H1 (cell line): ENCODE results near the gene LDLRAP1. TPM values are rescaled to one million over a fixed set of nuclear protein-coding genes. Genes with fewer than 3 reads are reported as not detected.

ENCODE experiments used
- CTCF ChIA-PET: fragments of 300-600 bp; sonication (Branson Sonifier 250); formaldehyde crosslinking; loops from one replicate; lab custom pipeline; 2021; ENCODE audit not compliant: partially characterized antibody; lab: Charles Lee
- POLR2A ChIA-PET: fragments of 300-600 bp; sonication (Branson Sonifier 250); formaldehyde crosslinking; loops from one replicate; lab custom pipeline; 2021; ENCODE audit warnings: inconsistent platforms; ENCODE audit not compliant: partially characterized antibody; lab: Charles Lee
- DNase-seq, 2 experiments: peaks; one replicate each; pipeline versions ENCODE4 v3.0.0 to v3.0.0-alpha.2; 2010 to 2022; ENCODE audit warnings: low spot score in 2 of 2, low read depth in 1 of 2, mixed read lengths in 1 of 2
- FAIRE-seq: peaks from 2 replicates; lab custom pipeline; 2011; peaks lifted over from hg19 to GRCh38; lab: Jason Lieb, UNC
- H2AFZ ChIP-seq: 2 replicates; pipeline ENCODE4 v1.8.1; 2012; ENCODE audit warnings: low read length, inconsistent platforms
- H2AK5ac ChIP-seq: 2 replicates; pipeline ENCODE4 v1.6.1; 2013; ENCODE audit warnings: low read depth, low read length
- H2BK120ac ChIP-seq: replicated peaks from 2 replicates; pipeline ENCODE3; 2013; ENCODE audit warnings: low read depth, low read length, inconsistent platforms
- H2BK12ac ChIP-seq: 2 replicates; pipeline ENCODE4 v1.6.1; 2013; ENCODE audit warnings: low read depth, low read length
- H2BK15ac ChIP-seq: 2 replicates; pipeline ENCODE4 v1.6.1; 2013; ENCODE audit warnings: low read length
- H2BK20ac ChIP-seq: 2 replicates; pipeline ENCODE4 v1.6.1; 2013; ENCODE audit warnings: low read length
- H2BK5ac ChIP-seq: 2 replicates; pipeline ENCODE4 v1.6.1; 2013; ENCODE audit warnings: low read depth, low read length
- H3K14ac ChIP-seq: 2 replicates; pipeline ENCODE4 v1.6.1; 2013; ENCODE audit warnings: inconsistent platforms; ENCODE audit not compliant: insufficient read length
- H3K18ac ChIP-seq: 2 replicates; pipeline ENCODE4 v1.6.1; 2013; ENCODE audit warnings: low read length; ENCODE audit errors: extremely low read depth
- H3K23ac ChIP-seq: 2 replicates; pipeline ENCODE4 v1.6.1; 2013; ENCODE audit warnings: inconsistent platforms; ENCODE audit not compliant: insufficient read length
- H3K23me2 ChIP-seq: 2 replicates; pipeline ENCODE4 v1.6.1; 2013; ENCODE audit warnings: low read depth, low read length
- H3K27ac ChIP-seq: 2 replicates; pipeline ENCODE4 v1.6.1; 2011; ENCODE audit warnings: low read depth, low read length, inconsistent platforms
- H3K27me3 ChIP-seq, 4 experiments: replicated peaks in 1 of 4; 1 replicate in 1 of 4; 2 replicates in 3 of 4; pipeline versions ENCODE4 v1.6.1 to v1.8.1; 2011 to 2013; ENCODE audit warnings: low read length in 3 of 4, mild to moderate bottlenecking in 3 of 4, inconsistent platforms in 2 of 4, mixed read lengths in 2 of 4, moderate library complexity in 1 of 4; ENCODE audit not compliant: control insufficient read depth in 3 of 4, insufficient read depth in 3 of 4; ENCODE audit errors: extremely low read depth in 1 of 4
- H3K36me3 ChIP-seq, 4 experiments: 2 replicates each; pipeline versions ENCODE4 v1.6.1 to v1.8.1; 2011 to 2013; ENCODE audit warnings: mild to moderate bottlenecking in 4 of 4, low read length in 3 of 4, moderate library complexity in 2 of 4, control low read depth in 1 of 4, inconsistent platforms in 1 of 4; ENCODE audit not compliant: insufficient read depth in 4 of 4, control insufficient read depth in 2 of 4
- H3K4ac ChIP-seq: replicated peaks from 2 replicates; pipeline ENCODE3; 2013; ENCODE audit warnings: low read length, low read depth, mixed read lengths, inconsistent platforms; ENCODE audit not compliant: insufficient read length
- H3K4me1 ChIP-seq, 4 experiments: replicated peaks in 1 of 4; 1 replicate in 1 of 4; 2 replicates in 3 of 4; pipeline versions ENCODE4 v1.6.1 to v1.8.1; 2011 to 2013; ENCODE audit warnings: low read length in 3 of 4, inconsistent platforms in 2 of 4, mixed read lengths in 1 of 4; ENCODE audit not compliant: insufficient read depth in 4 of 4, control insufficient read depth in 3 of 4
- H3K4me2 ChIP-seq, 2 experiments: 2 replicates each; pipeline versions ENCODE4 v1.6.1 to v1.8.1; 2011 to 2013; ENCODE audit warnings: low read depth in 2 of 2, low read length in 2 of 2, control low read depth in 1 of 2, inconsistent platforms in 1 of 2, mild to moderate bottlenecking in 1 of 2; ENCODE audit not compliant: insufficient read depth in 1 of 2
- H3K4me3 ChIP-seq, 4 experiments: fragments of 200-600, 300-600 bp in 1 of 4; sonication (generic), shearing (Covaris generic), sonication (Bioruptor Twin) in 1 of 4; 2 replicates each; pipeline versions ENCODE4 v1.5.1 to v1.8.1; 2011 to 2016; ENCODE audit warnings: low read length in 4 of 4, low read depth in 3 of 4, control low read depth in 2 of 4, inconsistent platforms in 2 of 4, mild to moderate bottlenecking in 2 of 4, mixed read lengths in 1 of 4, moderate library complexity in 1 of 4; ENCODE audit not compliant: insufficient read depth in 2 of 4; ENCODE audit errors: extremely low read depth in 1 of 4
- H3K56ac ChIP-seq: replicated peaks from 2 replicates; pipeline ENCODE3; 2013; ENCODE audit warnings: low read depth, mild to moderate bottlenecking, mixed read lengths, low read length, inconsistent platforms; ENCODE audit not compliant: insufficient read length
- H3K79me1 ChIP-seq: 2 replicates; pipeline ENCODE4 v1.6.1; 2013; ENCODE audit warnings: low read depth, low read length, control low read depth
- H3K79me2 ChIP-seq, 2 experiments: 2 replicates each; pipeline versions ENCODE4 v1.6.1 to v1.8.1; 2012 to 2013; ENCODE audit warnings: low read length in 2 of 2, mild to moderate bottlenecking in 2 of 2, inconsistent platforms in 1 of 2; ENCODE audit not compliant: insufficient read depth in 2 of 2, control insufficient read depth in 1 of 2
- H3K9ac ChIP-seq, 4 experiments: replicated peaks in 1 of 4; 1 replicate in 1 of 4; 2 replicates in 3 of 4; pipeline versions ENCODE4 v1.6.1 to v1.8.1; 2011 to 2013; ENCODE audit warnings: low read depth in 3 of 4, low read length in 3 of 4, control low read depth in 2 of 4, mild to moderate bottlenecking in 2 of 4, moderate library complexity in 2 of 4, inconsistent platforms in 1 of 4; ENCODE audit errors: extremely low read depth in 1 of 4
- H3K9me3 ChIP-seq, 2 experiments: 2 replicates each; pipeline versions ENCODE4 v1.6.1 to v1.8.1; 2012 to 2013; ENCODE audit warnings: mild to moderate bottlenecking in 2 of 2, moderate library complexity in 2 of 2, control low read depth in 1 of 2, inconsistent platforms in 1 of 2, low read depth in 1 of 2, low read length in 1 of 2, mixed read lengths in 1 of 2; ENCODE audit not compliant: insufficient read depth in 2 of 2
- H4K20me1 ChIP-seq, 2 experiments: replicated peaks in 1 of 2; 2 replicates each; pipeline versions ENCODE3 to v1.8.1; 2011 to 2013; ENCODE audit warnings: inconsistent platforms in 2 of 2, low read length in 2 of 2, mild to moderate bottlenecking in 1 of 2; ENCODE audit not compliant: insufficient read depth in 2 of 2, control insufficient read depth in 1 of 2
- H4K5ac ChIP-seq: 2 replicates; pipeline ENCODE4 v1.6.1; 2013; ENCODE audit warnings: low read length, low read depth, mixed read lengths, inconsistent platforms; ENCODE audit not compliant: insufficient read length
- H4K8ac ChIP-seq: 2 replicates; pipeline ENCODE4 v1.8.0; 2013; ENCODE audit warnings: mild to moderate bottlenecking, moderate library complexity, low read length, inconsistent platforms; ENCODE audit not compliant: insufficient read depth; ENCODE audit errors: extremely low read depth
- H4K91ac ChIP-seq: replicated peaks from 2 replicates; pipeline ENCODE3; 2013; ENCODE audit warnings: low read length, mixed read lengths, inconsistent platforms; ENCODE audit not compliant: insufficient read length
- ASH2L ChIP-seq: fragments of 200-600, 300-600 bp; sonication (generic); IDR thresholded peaks from one replicate; pipeline ENCODE4 v1.7.1; 2017; ENCODE audit warnings: low read length
- ATF2 ChIP-seq: IDR thresholded peaks from 2 replicates; pipeline ENCODE4 v1.6.1; 2012; ENCODE audit warnings: low read length, inconsistent platforms
- BRCA1 ChIP-seq: IDR thresholded peaks from 2 replicates; pipeline ENCODE4 v1.6.1; 2012; ENCODE audit warnings: low read depth, low read length, improper control_type of control experiment
- CBX5 ChIP-seq: fragments of 300-800, 300-1000 bp; sonication (generic); IDR thresholded peaks from 2 replicates; pipeline ENCODE4 v1.7.1; 2016; ENCODE audit warnings: antibody characterized with exemption, low read length, low read depth
- EP300 ChIP-seq, 2 experiments: IDR thresholded peaks; 1 replicate in 1 of 2; 2 replicates in 1 of 2; pipeline ENCODE4 v1.6.1; 2011 to 2012; ENCODE audit warnings: low read depth in 2 of 2, low read length in 2 of 2, mild to moderate bottlenecking in 2 of 2, borderline replicate concordance in 1 of 2, inconsistent platforms in 1 of 2, moderate library complexity in 1 of 2
- GTF2F1 ChIP-seq: IDR thresholded peaks from 2 replicates; pipeline ENCODE4 v1.6.1; 2012; ENCODE audit warnings: low read depth, low read length, improper control_type of control experiment, borderline replicate concordance
- POLR2AphosphoS5 ChIP-seq: IDR thresholded peaks from 2 replicates; pipeline ENCODE4 v1.6.1; 2011; ENCODE audit warnings: low read depth, low read length
- RBBP5 ChIP-seq: IDR thresholded peaks from 2 replicates; pipeline ENCODE4 v1.7.1; 2012; ENCODE audit warnings: low read depth, mild to moderate bottlenecking, inconsistent platforms, low read length, moderate library complexity, borderline replicate concordance
- SIRT6 ChIP-seq: IDR thresholded peaks from one replicate; pipeline ENCODE4 v1.7.1; 2012; ENCODE audit warnings: low read length, inconsistent platforms
- SP2 ChIP-seq: IDR thresholded peaks from 2 replicates; pipeline ENCODE4 v1.6.1; 2012; ENCODE audit warnings: mild to moderate bottlenecking, low read length, inconsistent platforms
- WGBS, 2 experiments: shearing (Covaris generic) in 1 of 2; methylation state at CpG; one replicate each; pipeline versions ENCODE4 v1.1.6 to v1.1.7; 2013 to 2015; ENCODE audit warnings: low lambda C conversion rate in 2 of 2, mixed read lengths in 2 of 2, inconsistent platforms in 1 of 2, low coverage in 1 of 2, missing lambda C conversion rate in 1 of 2; ENCODE audit not compliant: insufficient replicate concordance in 2 of 2, insufficient coverage in 1 of 2, insufficient read length in 1 of 2; ENCODE audit errors: extremely low coverage in 1 of 2, missing lambda C conversion rate in 1 of 2; 5-methylcytosine and 5-hydroxymethylcytosine counted together
- polyA plus RNA-seq, 7 experiments: library from polyadenylated mRNA; depleted of rRNA in 3 of 7; stranded (reverse) in 5 of 7; unstranded in 2 of 7; fragments of >200 nt in 5 of 7; fragments of 200-250 nt in 2 of 7; gene quantifications; 1 replicate in 5 of 7; 2 replicates in 1 of 7; 4 replicates in 1 of 7; pipeline versions ENCODE4 v1.2.1 to v1.2.3, GENCODE V29; 2011 to 2013; ENCODE audit warnings: missing spikeins in 2 of 7, mixed read lengths in 2 of 7
- total RNA-seq: library from RNA; stranded (reverse); fragmentation: NEBNext Ultra II Directional; extraction: Animal tissue kit (Norgen Biotek cat#: 25700); gene quantifications from 2 replicates; pipeline ENCODE4 v1.2.1, GENCODE V29; 2021

LDLRAP1 gene
- total and polyA plus RNA-seq, 2 of the 8 experiments (the other 6 are each of a cell fraction or from before 2014, with no cell fraction given), result 12.8 to 13.2 TPM

DNA sequence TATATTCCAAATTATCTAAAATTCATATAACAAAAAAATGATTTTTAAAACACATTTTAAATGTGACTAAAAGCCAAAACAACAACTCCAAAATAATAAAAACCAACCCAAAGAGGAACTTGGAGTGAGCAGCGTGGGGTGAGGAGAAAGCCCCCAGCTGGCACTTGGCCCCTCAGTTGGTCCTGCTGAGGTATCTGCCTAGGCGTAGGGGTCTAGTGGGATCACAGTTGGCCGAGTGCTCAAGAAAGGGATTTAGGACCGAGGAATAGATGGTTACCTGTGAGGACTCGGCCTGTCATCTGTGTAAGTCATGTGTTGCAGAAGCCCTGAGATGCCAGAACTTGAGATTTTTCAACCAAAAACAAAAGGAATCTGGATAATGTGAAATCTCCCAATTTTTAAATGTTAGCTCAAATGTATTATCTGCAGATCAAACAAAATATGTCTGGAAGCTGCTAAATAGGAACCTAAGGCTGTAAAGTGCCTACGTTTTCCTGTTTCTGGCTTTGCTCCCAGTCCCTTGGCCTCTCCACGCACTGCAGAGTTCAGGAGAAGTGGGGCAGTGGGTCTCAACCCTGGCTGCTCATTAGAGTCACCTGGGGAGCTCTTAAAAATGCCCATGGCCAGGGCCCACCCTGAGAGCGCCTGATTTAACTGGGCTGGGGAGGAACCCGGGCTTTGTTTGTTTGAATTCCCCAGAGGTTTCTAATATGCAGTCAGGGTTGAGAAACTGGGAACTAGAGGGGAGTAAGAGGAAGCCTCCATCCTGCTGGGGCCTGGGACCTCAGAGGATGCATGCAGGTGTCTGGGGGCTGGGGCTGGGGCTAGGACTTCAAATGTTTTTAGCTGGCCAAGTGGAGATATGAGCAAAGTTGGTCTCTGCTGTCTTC is 38.5 kb upstream of the LDLRAP1 start:
- no peaks in the 10 kb centered on the region for H3K23me2 ChIP-seq
- no peak overlapping the region for H4K5ac ChIP-seq
- H3K4ac ChIP-seq, result no peak overlapping the region
- no peak overlapping the region for H3K4me3 ChIP-seq
- no peak overlapping the region; the same call in 1 of the 2 replicates for H2BK5ac ChIP-seq
- H3K79me2 ChIP-seq, result no peaks in the 10 kb centered on the region
- CTCF ChIA-PET, result interaction anchor here (0.9 to 9.2 kb wide), 13 partner anchors 15 to 305 kb away, joined by 3 to 240 read pairs (median 5); no protein-coding TSS in a partner anchor
- H3K14ac ChIP-seq, result no peak overlapping the region
- no peaks in the 10 kb centered on the region for H4K20me1 ChIP-seq
- WGBS, 2 experiments, result 81% methylated on average over 9 of the region's 9 CpGs; no CpG with 5 or more reads in 1 of the 2 experiments
- H3K4me2 ChIP-seq, result no peak overlapping the region; a peak in 2 of 4 replicates
- H3K27me3 ChIP-seq, result no peaks in the 10 kb centered on the region
- H3K56ac ChIP-seq, result no peak overlapping the region
- H2BK20ac ChIP-seq, result no peak overlapping the region
- DNase-seq, result peak in 1 of 2 experiments; percentile 45
- H2AFZ ChIP-seq, result no peak overlapping the region
- 0 out of 2 replicates have a peak overlapping the region, but pooled peaks have one; percentile 46 for H2BK15ac ChIP-seq
- peak overlapping the region; percentile 39; the same call in 1 of the 2 replicates for H2BK12ac ChIP-seq
- no peaks in the 10 kb centered on the region for H3K9me3 ChIP-seq
- no peak overlapping the region for H4K8ac ChIP-seq
- H4K91ac ChIP-seq, result no peak overlapping the region
- no peaks in the 10 kb centered on the region for H3K36me3 ChIP-seq
- H3K27ac ChIP-seq, result no peak overlapping the region
- peak overlapping the region; percentile 19; the same call in 1 of the 2 replicates for H3K18ac ChIP-seq
- H3K79me1 ChIP-seq, result no peaks in the 10 kb centered on the region
- POLR2A ChIA-PET, result interaction anchor here (0.7 to 3.0 kb wide), 12 partner anchors 10 to 273 kb away, joined by 3 to 16 read pairs (median 4); partner anchors contain the start of gene SYF2
- H3K9ac ChIP-seq, result no peak overlapping the region
- H3K4me1 ChIP-seq, result peaks cover 8 to 17% (median 11%) of the 10 kb centered on the region in 4 experiments
- no peak overlapping the region for H2BK120ac ChIP-seq
- H3K23ac ChIP-seq, result no peak overlapping the region
- no peak for FAIRE-seq
- H2AK5ac ChIP-seq, result 0 out of 2 replicates have a peak overlapping the region, but pooled peaks have one; percentile 53
- no peak for TF ChIP-seq BRCA1
- TF ChIP-seq CBX5, result no peak
- no peak for TF ChIP-seq POLR2AphosphoS5
- no peak for TF ChIP-seq ASH2L
- no peak for TF ChIP-seq SIRT6
- TF ChIP-seq RBBP5, result no peak
- no peak for TF ChIP-seq ATF2
- no peak for TF ChIP-seq SP2
- no peak for TF ChIP-seq GTF2F1
- TF ChIP-seq EP300 (IDR thresholded peaks at IDR 0.05; ENCODE audit: borderline replicate concordance in 1 of 2, low read depth in 2 of 2, low read length in 2 of 2), result no peak
